Measurements from ENCODE around the gene KCNAB3. TPM values are rescaled to one million over a fixed set of nuclear protein-coding genes. Genes with fewer than 3 reads are reported as not detected.

KCNAB3 gene
- total and polyA plus RNA-seq, 4 donors, result 0.23 to 0.67 (median 0.42) TPM

GRCh38 chr17:7903154-7904103 lies 26.2 kb downstream of the KCNAB3 start (continued):
- TF ChIP-seq TAF1 (conservative IDR thresholded peaks at IDR 0.05) (no peak), HNF4A (conservative IDR thresholded peaks at IDR 0.05) (no peak), EGR1 (IDR thresholded peaks at IDR 0.05; ENCODE audit: low read depth in 2 of 2) (no peak), GABPA (IDR thresholded peaks at IDR 0.05 in 1 of 2, conservative IDR thresholded peaks at IDR 0.05 in 1 of 2) (no peak), YY1 (IDR thresholded peaks at IDR 0.05) (no peak), HNF4G (IDR thresholded peaks at IDR 0.05) (no peak)

- Histone ChIP-seq H3K4me3 (ENCODE audit: low read depth in 1 of 3, low read length in 3 of 3) (no peak overlapping the region), H3K9me3 (ENCODE audit: control insufficient read depth in 4 of 4, low read length in 3 of 4) (no peaks in the 10 kb centered on the region), H3K9ac (ENCODE audit: low read depth in 1 of 2, low read length in 2 of 2) (no peak overlapping the region), H3K27ac (ENCODE audit: low read depth in 1 of 2, low read length in 2 of 2) (no peak overlapping the region), H3K27me3 (ENCODE audit: control insufficient read depth in 4 of 4, insufficient read depth in 4 of 4, low read length in 3 of 4) (no peaks in the 10 kb centered on the region), H3K36me3 (ENCODE audit: control insufficient read depth in 4 of 4, insufficient read depth in 3 of 4, low read depth in 1 of 4, low read length in 3 of 4) (peaks cover 0 to 21% (median 1%) of the 10 kb centered on the region in 4 donors), H3K4me1 (ENCODE audit: control insufficient read depth in 4 of 4, insufficient read depth in 4 of 4, low read length in 3 of 4) (peaks cover 0 to 5% (median 2%) of the 10 kb centered on the region in 4 donors)
- WGBS, result 26% methylated on average over 6 of the region's 6 CpGs
- DNase-seq (ENCODE audit: low spot score), result no peak
- TF ChIP-seq MAX (IDR thresholded peaks at IDR 0.05) (peak; percentile 16), ATF3 (IDR thresholded peaks at IDR 0.05) (no peak), RAD21 (IDR thresholded peaks at IDR 0.05) (peak; percentile 100), CTCF (IDR thresholded peaks at IDR 0.05; ENCODE audit: low read depth, low read length, missing input control) (peak; percentile 94), EGR1 (IDR thresholded peaks at IDR 0.05; ENCODE audit: low read depth in 2 of 2) (no peak), YY1 (IDR thresholded peaks at IDR 0.05) (peak; percentile 79)
These were observed 31.9 kb downstream of the KCNAB3 start for GRCh38 chr17:7897773-7898172.

GRCh38 chr17:7897090-7897489 lies 32.6 kb downstream of the KCNAB3 start:
- no peak for DNase-seq (ENCODE audit: low spot score)

More at GRCh38 chr17:7897090-7897489, 32.6 kb downstream of the KCNAB3 start:
- 77% methylated on average over 13 of the region's 13 CpGs for WGBS
- Histone ChIP-seq H3K27me3 (ENCODE audit: control insufficient read depth in 4 of 4, insufficient read depth in 4 of 4, low read length in 3 of 4) (no peaks in the 10 kb centered on the region), H3K27ac (ENCODE audit: low read depth in 1 of 2, low read length in 2 of 2) (no peak overlapping the region), H3K4me1 (ENCODE audit: control insufficient read depth in 4 of 4, insufficient read depth in 4 of 4, low read length in 3 of 4) (peaks cover 0 to 5% (median 2%) of the 10 kb centered on the region in 4 donors), H3K9ac (ENCODE audit: low read depth in 1 of 2, low read length in 2 of 2) (no peak overlapping the region), H3K36me3 (ENCODE audit: control insufficient read depth in 4 of 4, insufficient read depth in 3 of 4, low read depth in 1 of 4, low read length in 3 of 4) (peaks cover 0 to 21% (median 1%) of the 10 kb centered on the region in 4 donors), H3K4me3 (ENCODE audit: low read depth in 1 of 3, low read length in 3 of 3) (no peak overlapping the region), H3K9me3 (ENCODE audit: control insufficient read depth in 4 of 4, low read length in 3 of 4) (no peaks in the 10 kb centered on the region)
- no peak for TF ChIP-seq REST (IDR thresholded peaks at IDR 0.05)

All from liver (tissue), 9 donors.